GM23338 (cell line): Measurements from ENCODE around the gene OR1J1. TPM values are rescaled to one million over a fixed set of nuclear protein-coding genes. Genes with fewer than 3 reads are reported as not detected.

Source experiments
- ATAC-seq: fragments of 200-7000 bp; cut with Tn5 transposase; 3 replicates; pipeline ENCODE4 v1.9.1; 2020
- DNase-seq: peaks from one replicate; pipeline ENCODE4 v3.0.0-alpha.2; 2015; ENCODE audit warnings: low spot score
- H2AFZ ChIP-seq: fragments of 200-600 bp; sonication (generic); 2 replicates; pipeline ENCODE4 v1.8.0; 2016; ENCODE audit warnings: antibody characterized with exemption, mild to moderate bottlenecking, moderate library complexity
- H3F3A ChIP-seq: fragments of 200-600 bp; sonication (generic); replicated peaks from 2 replicates; pipeline ENCODE4 v1.8.0; 2017; ENCODE audit warnings: antibody characterized with exemption, mixed run types, low read depth
- H3K27ac ChIP-seq: fragments of 200-600 bp; sonication (generic); 2 replicates; pipeline ENCODE4 v1.6.1; 2016; ENCODE audit warnings: low read depth
- H3K27me3 ChIP-seq: fragments of 200-600 bp; sonication (generic); 2 replicates; pipeline ENCODE4 v1.8.0; 2016; ENCODE audit warnings: mild to moderate bottlenecking, mixed run types, moderate library complexity; ENCODE audit not compliant: insufficient read depth
- H3K36me3 ChIP-seq: fragments of 200-600 bp; sonication (generic); 2 replicates; pipeline ENCODE4 v1.8.0; 2016; ENCODE audit warnings: mild to moderate bottlenecking; ENCODE audit not compliant: insufficient read depth
- H3K4me1 ChIP-seq: fragments of 200-600 bp; sonication (generic); 2 replicates; pipeline ENCODE4 v1.8.0; 2016; ENCODE audit warnings: mild to moderate bottlenecking, moderate library complexity; ENCODE audit not compliant: insufficient read depth
- H3K4me2 ChIP-seq: fragments of 200-600 bp; sonication (generic); 2 replicates; pipeline ENCODE4 v1.7.1; 2017; ENCODE audit warnings: mixed run types
- H3K4me3 ChIP-seq: fragments of 200-600 bp; sonication (generic); 2 replicates; pipeline ENCODE4 v1.6.1; 2016; ENCODE audit warnings: mixed run types
- H3K79me2 ChIP-seq: fragments of 200-600 bp; sonication (generic); replicated peaks from 2 replicates; pipeline ENCODE4 v1.8.0; 2017; ENCODE audit warnings: mild to moderate bottlenecking; ENCODE audit not compliant: insufficient read depth
- H3K9me2 ChIP-seq: fragments of 200-600 bp; sonication (generic); 2 replicates; pipeline ENCODE4 v1.8.0; 2017; ENCODE audit not compliant: insufficient read depth
- H4K20me1 ChIP-seq: fragments of 200-600 bp; sonication (generic); replicated peaks from 2 replicates; pipeline ENCODE4 v1.8.0; 2017; ENCODE audit warnings: mild to moderate bottlenecking; ENCODE audit not compliant: insufficient read depth
- H3K27ac Mint-ChIP-seq: 2 replicates; pipeline ENCODE4 v1.8.0; 2020; ENCODE audit warnings: inconsistent platforms, mild to moderate bottlenecking, moderate library complexity, mixed read lengths
- H3K27me3 Mint-ChIP-seq: 3 replicates; pipeline ENCODE4 v1.8.0; 2022; ENCODE audit warnings: low read depth, mild to moderate bottlenecking, moderate library complexity, mixed read lengths, inconsistent platforms; ENCODE audit not compliant: insufficient read depth, poor library complexity
- H3K36me3 Mint-ChIP-seq: 3 replicates; pipeline ENCODE4 v1.8.0; 2021; ENCODE audit warnings: low read depth, mild to moderate bottlenecking, inconsistent platforms, moderate library complexity, mixed read lengths
- H3K4me1 Mint-ChIP-seq: 3 replicates; pipeline ENCODE4 v1.8.0; 2020; ENCODE audit warnings: mild to moderate bottlenecking, inconsistent platforms, mixed read lengths
- H3K4me3 Mint-ChIP-seq: 3 replicates; pipeline ENCODE4 v1.8.0; 2021; ENCODE audit warnings: moderate library complexity, mild to moderate bottlenecking, inconsistent platforms, mixed read lengths
- H3K9me3 Mint-ChIP-seq: 3 replicates; pipeline ENCODE4 v1.8.0; 2020; ENCODE audit warnings: moderate library complexity, mild to moderate bottlenecking, inconsistent platforms, mixed read lengths
- CREB1 ChIP-seq: fragments of 250-450 bp; sonication (Bioruptor Pico); IDR thresholded peaks from 2 replicates; pipeline ENCODE4 v1.5.0; 2020; ENCODE audit warnings: low read depth, mild to moderate bottlenecking, moderate library complexity
- EZH2 ChIP-seq: fragments of 200-600 bp; sonication (generic); IDR thresholded peaks from one replicate; pipeline ENCODE4 v1.8.0; 2017; ENCODE audit warnings: antibody characterized with exemption, mild to moderate bottlenecking, low read depth; ENCODE audit not compliant: unreplicated experiment
- EZH2phosphoT487 ChIP-seq: fragments of 200-600 bp; sonication (generic); IDR thresholded peaks from one replicate; pipeline ENCODE4 v1.8.1; 2018; ENCODE audit warnings: antibody characterized with exemption; ENCODE audit not compliant: unreplicated experiment
- NANOG ChIP-seq: IDR thresholded peaks from 2 replicates; pipeline ENCODE4 v1.6.1; 2016; ENCODE audit warnings: antibody characterized with exemption, borderline replicate concordance
- POLR2AphosphoS5 ChIP-seq: IDR thresholded peaks from 2 replicates; pipeline ENCODE4 v1.6.1; 2016; ENCODE audit warnings: antibody characterized with exemption, low read depth
- STAT1 ChIP-seq: IDR thresholded peaks from one replicate; pipeline ENCODE4 v1.6.1; 2016; ENCODE audit warnings: antibody characterized with exemption; ENCODE audit not compliant: unreplicated experiment
- ZNF114 ChIP-seq: fragments of 250-450 bp; sonication (Bioruptor Pico); IDR thresholded peaks from 2 replicates; pipeline ENCODE4 v1.5.0; 2020; ENCODE audit warnings: mild to moderate bottlenecking, moderate library complexity
- polyA plus RNA-seq: library from polyadenylated mRNA; unstranded; fragments of >200 nt; fragmentation: Nextera tagmentation; extraction: Ambion mirVana; gene quantifications from 2 replicates; pipeline ENCODE4 v1.2.1, GENCODE V29; 2016
- total RNA-seq: library from RNA; depleted of rRNA; stranded (reverse); fragments of >200 nt; shearing (Covaris generic); gene quantifications from 2 replicates; pipeline ENCODE4 v1.2.3, GENCODE V29; 2014
- TF ChIP-seq, protein P1 (sequence below): IDR thresholded peaks from 2 replicates; pipeline ENCODE4 v1.6.1; 2016; ENCODE audit warnings: antibody characterized with exemption
- TF ChIP-seq, protein P2 (sequence below): IDR thresholded peaks from one replicate; pipeline ENCODE4 v1.6.1; 2018; ENCODE audit warnings: antibody characterized with exemption; ENCODE audit not compliant: unreplicated experiment

Gene OR1J1
- total and polyA plus RNA-seq, 2 experiments from 2014 or later = not detected

DNA sequence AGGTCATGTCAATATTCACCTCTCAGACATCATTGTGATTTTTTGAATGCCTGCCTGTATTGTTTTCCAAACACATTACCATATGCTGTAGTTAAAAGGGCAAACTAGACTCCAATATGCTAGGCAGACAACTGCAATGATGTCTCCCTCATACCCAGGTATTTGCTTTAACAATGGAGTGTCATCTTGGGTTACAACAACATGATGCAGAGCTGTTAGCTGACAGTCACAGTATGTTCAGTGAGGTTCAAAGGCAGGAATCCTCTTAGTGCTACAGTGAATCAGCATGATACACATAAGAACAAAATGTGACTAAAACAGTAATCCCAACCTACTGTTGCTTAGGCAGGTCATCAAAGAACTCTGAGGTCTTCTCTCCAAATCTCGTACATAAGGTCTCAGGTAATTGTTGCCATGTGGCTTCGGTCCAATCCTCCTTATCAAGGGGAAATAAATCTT is 24.0 kb downstream of the OR1J1 start:
- Histone ChIP-seq H3F3A (no peaks in the 10 kb centered on the region), H2AFZ (no peak overlapping the region), H3K79me2 (no peaks in the 10 kb centered on the region), H3K27ac (no peak overlapping the region), H3K9me2 (no peaks in the 10 kb centered on the region), H3K4me3 (no peak overlapping the region), H3K36me3 (no peaks in the 10 kb centered on the region), H4K20me1 (no peaks in the 10 kb centered on the region), H3K4me2 (no peak overlapping the region), H3K27me3 (peaks cover 2% of the 10 kb centered on the region; the same call in 1 of the 2 replicates), H3K4me1 (no peaks in the 10 kb centered on the region)
- Mint-ChIP-seq H3K27ac (no peak overlapping the region), H3K27me3 (peaks cover 2% of the 10 kb centered on the region), H3K9me3 (peaks cover 23% of the 10 kb centered on the region), H3K4me3 (no peak overlapping the region), H3K36me3 (no peaks in the 10 kb centered on the region), H3K4me1 (no peaks in the 10 kb centered on the region)
- no peak for TF ChIP-seq EZH2phosphoT487
- TF ChIP-seq NANOG = no peak
- TF ChIP-seq, protein P1, sequence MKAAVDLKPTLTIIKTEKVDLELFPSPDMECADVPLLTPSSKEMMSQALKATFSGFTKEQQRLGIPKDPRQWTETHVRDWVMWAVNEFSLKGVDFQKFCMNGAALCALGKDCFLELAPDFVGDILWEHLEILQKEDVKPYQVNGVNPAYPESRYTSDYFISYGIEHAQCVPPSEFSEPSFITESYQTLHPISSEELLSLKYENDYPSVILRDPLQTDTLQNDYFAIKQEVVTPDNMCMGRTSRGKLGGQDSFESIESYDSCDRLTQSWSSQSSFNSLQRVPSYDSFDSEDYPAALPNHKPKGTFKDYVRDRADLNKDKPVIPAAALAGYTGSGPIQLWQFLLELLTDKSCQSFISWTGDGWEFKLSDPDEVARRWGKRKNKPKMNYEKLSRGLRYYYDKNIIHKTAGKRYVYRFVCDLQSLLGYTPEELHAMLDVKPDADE = no peak
- no peak for TF ChIP-seq CREB1 (CRISPR knock-in tag)
- TF ChIP-seq, protein P2, sequence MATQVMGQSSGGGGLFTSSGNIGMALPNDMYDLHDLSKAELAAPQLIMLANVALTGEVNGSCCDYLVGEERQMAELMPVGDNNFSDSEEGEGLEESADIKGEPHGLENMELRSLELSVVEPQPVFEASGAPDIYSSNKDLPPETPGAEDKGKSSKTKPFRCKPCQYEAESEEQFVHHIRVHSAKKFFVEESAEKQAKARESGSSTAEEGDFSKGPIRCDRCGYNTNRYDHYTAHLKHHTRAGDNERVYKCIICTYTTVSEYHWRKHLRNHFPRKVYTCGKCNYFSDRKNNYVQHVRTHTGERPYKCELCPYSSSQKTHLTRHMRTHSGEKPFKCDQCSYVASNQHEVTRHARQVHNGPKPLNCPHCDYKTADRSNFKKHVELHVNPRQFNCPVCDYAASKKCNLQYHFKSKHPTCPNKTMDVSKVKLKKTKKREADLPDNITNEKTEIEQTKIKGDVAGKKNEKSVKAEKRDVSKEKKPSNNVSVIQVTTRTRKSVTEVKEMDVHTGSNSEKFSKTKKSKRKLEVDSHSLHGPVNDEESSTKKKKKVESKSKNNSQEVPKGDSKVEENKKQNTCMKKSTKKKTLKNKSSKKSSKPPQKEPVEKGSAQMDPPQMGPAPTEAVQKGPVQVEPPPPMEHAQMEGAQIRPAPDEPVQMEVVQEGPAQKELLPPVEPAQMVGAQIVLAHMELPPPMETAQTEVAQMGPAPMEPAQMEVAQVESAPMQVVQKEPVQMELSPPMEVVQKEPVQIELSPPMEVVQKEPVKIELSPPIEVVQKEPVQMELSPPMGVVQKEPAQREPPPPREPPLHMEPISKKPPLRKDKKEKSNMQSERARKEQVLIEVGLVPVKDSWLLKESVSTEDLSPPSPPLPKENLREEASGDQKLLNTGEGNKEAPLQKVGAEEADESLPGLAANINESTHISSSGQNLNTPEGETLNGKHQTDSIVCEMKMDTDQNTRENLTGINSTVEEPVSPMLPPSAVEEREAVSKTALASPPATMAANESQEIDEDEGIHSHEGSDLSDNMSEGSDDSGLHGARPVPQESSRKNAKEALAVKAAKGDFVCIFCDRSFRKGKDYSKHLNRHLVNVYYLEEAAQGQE = no peak
- TF ChIP-seq ZNF114 = no peak
- TF ChIP-seq EZH2 = no peak
- no peak for TF ChIP-seq POLR2AphosphoS5
- no peak for TF ChIP-seq STAT1
- DNase-seq (peak; percentile 7), ATAC-seq (no peak)

DNA sequence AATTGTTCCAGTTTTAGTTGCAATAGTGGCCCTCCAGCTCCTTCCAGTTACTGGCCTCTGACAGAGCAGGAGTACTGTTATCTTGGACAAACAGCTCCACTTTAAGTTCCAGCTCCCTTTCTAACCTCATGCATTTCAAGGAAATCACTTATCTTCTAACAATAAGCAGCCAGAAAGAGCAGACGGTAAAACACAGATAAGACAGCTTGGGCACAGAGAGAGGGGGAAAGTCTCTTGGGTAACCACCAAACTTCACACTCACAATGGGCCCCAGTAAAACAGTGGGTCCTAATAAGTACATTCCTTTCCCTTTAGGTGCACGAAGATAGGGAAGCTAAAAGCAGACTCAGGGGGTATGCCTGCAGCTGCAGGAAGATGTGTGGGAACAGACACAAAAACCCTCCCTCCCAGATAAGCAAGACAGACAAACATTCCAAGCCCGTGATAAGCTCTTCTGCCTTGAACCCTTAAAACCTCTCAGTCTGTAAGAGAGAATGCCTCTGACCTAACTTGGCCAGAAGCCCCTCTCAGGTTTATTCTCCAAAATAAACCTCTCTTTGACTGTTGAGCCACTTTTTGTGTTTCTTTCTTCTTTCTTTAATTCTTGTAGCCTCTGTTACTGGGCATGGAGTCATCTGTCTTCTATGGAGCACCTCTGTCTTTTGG is 30.8 kb downstream of the OR1J1 start:
- no peaks in the 10 kb centered on the region for H3F3A ChIP-seq
- DNase-seq (no peak), ATAC-seq (no peak)
- Mint-ChIP-seq H3K27ac (no peak overlapping the region), H3K9me3 (peaks cover 68% of the 10 kb centered on the region), H3K27me3 (peaks cover 2% of the 10 kb centered on the region), H3K36me3 (peaks cover 10% of the 10 kb centered on the region; the same call in 1 of the 3 replicates), H3K4me1 (no peaks in the 10 kb centered on the region), H3K4me3 (no peak overlapping the region)
- H2AFZ ChIP-seq = no peak overlapping the region
- no peaks in the 10 kb centered on the region for H3K79me2 ChIP-seq
- H3K27ac ChIP-seq = no peak overlapping the region
- no peaks in the 10 kb centered on the region; the same call in 1 of the 2 replicates for H3K9me2 ChIP-seq
- TF ChIP-seq CREB1 (CRISPR knock-in tag) = no peak
- no peaks in the 10 kb centered on the region for H3K27me3 ChIP-seq
- H3K36me3 ChIP-seq = no peaks in the 10 kb centered on the region
- H4K20me1 ChIP-seq = no peaks in the 10 kb centered on the region
- no peak overlapping the region for H3K4me2 ChIP-seq
- no peak overlapping the region for H3K4me3 ChIP-seq
- no peaks in the 10 kb centered on the region for H3K4me1 ChIP-seq
